Esophagus muscularis mucosa (tissue), 4 donors: ENCODE measurements around the gene CLRN3. TPM values are rescaled to one million over a fixed set of nuclear protein-coding genes. Genes with fewer than 3 reads are reported as not detected.

Experiments
- DNase-seq: peaks from one replicate; pipeline ENCODE4 v3.0.0-alpha.2; 2017; ENCODE audit errors: extremely low spot score
- H3K27ac ChIP-seq, 4 donors: fragments of 200-600 bp; sonication (generic); replicated peaks in 1 of 4; 1 replicate in 3 of 4; 2 replicates in 1 of 4; pipeline ENCODE4 v1.5.1; 2016 to 2019; ENCODE audit warnings: mild to moderate bottlenecking in 1 of 4
- H3K27me3 ChIP-seq, 4 donors: fragments of 200-600 bp; sonication (generic); one replicate each; pipeline versions ENCODE4 v1.5.1 to v1.6.0; 2016 to 2019
- H3K36me3 ChIP-seq, 4 donors: fragments of 200-600 bp; sonication (generic); one replicate each; pipeline ENCODE4 v1.5.1; 2016 to 2019
- H3K4me1 ChIP-seq, 4 donors: fragments of 200-600 bp; sonication (generic); one replicate each; pipeline ENCODE4 v1.5.1; 2016 to 2019
- H3K4me3 ChIP-seq, 4 donors: fragments of 200-600 bp; sonication (generic); 1 replicate in 2 of 4; 2 replicates in 2 of 4; pipeline ENCODE4 v1.5.1; 2016 to 2019; ENCODE audit warnings: mild to moderate bottlenecking in 4 of 4, moderate library complexity in 1 of 4
- H3K9me3 ChIP-seq, 4 donors: fragments of 200-600 bp; sonication (generic); 1 replicate in 3 of 4; 2 replicates in 1 of 4; pipeline ENCODE4 v1.5.1; 2016 to 2019
- EP300 ChIP-seq: sonication (generic); formaldehyde crosslinking; IDR thresholded peaks from one replicate; pipeline ENCODE4 v1.6.1; 2017; ENCODE audit warnings: antibody characterized with exemption
- POLR2A ChIP-seq: fragments of 450-650 bp; IDR thresholded peaks from one replicate; pipeline ENCODE4 v1.6.1; 2017; ENCODE audit warnings: antibody characterized with exemption, moderate library complexity, mild to moderate bottlenecking, low read depth
- POLR2AphosphoS5 ChIP-seq, 2 donors: sonication (generic); formaldehyde crosslinking; IDR thresholded peaks; one replicate each; pipeline ENCODE4 v1.6.1; 2017; ENCODE audit warnings: antibody characterized with exemption in 2 of 2
- WGBS: methylation state at CpG from one replicate; pipeline ENCODE4 v1.1.5; 2018; 5-methylcytosine and 5-hydroxymethylcytosine counted together
- intact Hi-C: fragments of 100-400 bp; cut with DNase I; formaldehyde crosslinking; loops from one replicate; pipeline ENCODE4 v1.15.1; 2023
- total RNA-seq, 4 donors: library from RNA; depleted of rRNA; stranded (reverse); fragments of >200 nt; gene quantifications; one replicate each; pipeline versions ENCODE4 v1.1.0 to v1.2.1, GENCODE V29; 2016
- TF ChIP-seq, protein P1 (sequence below), 3 experiments: fragments of 200-600 bp in 2 of 3; fragments of 450-650 bp in 1 of 3; sonication (generic) in 2 of 3; IDR thresholded peaks; one replicate each; pipeline ENCODE4 v1.5.1; 2017 to 2019; ENCODE audit warnings: antibody characterized with exemption in 3 of 3, mild to moderate bottlenecking in 2 of 3, moderate library complexity in 1 of 3

The CLRN3 gene
- total RNA-seq, 4 donors from 2014 or later: not detected

DNA sequence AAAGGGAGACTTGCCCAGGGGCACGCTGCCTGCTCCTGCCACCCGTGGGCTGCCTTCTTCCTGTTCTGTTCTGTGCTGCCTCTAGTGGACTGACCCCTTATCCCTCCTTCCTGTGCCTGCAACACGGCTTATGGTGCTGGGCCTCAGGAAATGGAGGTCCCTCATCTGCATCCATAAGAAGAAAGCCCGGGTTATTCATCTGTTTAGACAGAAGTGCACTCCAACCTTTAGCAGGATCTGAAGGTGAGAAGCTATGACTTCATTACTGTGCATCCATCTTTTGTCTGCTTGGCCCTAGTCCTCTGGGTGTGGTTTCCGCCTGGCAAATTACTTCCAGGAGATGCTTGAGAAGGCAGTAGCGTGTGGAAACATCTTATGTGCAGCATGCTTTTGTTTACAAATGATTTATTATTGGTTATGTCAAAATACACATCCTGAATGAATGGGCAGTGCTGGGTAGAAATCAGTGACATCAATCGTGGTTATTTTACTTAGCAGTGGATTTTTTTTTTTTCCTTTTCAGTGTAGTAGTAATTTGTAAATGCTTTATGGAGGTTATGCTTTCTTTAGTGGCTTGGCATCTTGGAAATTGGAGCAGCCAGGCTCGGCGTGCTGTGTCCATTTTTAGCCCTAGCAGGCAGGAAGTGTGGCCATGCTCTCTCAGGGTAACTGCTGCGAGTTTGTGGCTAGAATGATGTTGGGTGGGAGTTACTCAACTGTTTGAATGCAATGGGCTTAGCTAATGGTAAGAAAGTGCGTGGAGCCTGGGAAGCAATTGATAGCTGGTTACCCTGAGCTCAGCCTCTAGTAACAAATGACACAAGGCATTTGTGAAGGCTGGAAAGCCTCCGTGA lies 26.9 kb upstream of the CLRN3 start:
- H3K36me3 ChIP-seq: no peaks in the 10 kb centered on the region
- no peaks in the 10 kb centered on the region for H3K27me3 ChIP-seq
- intact Hi-C loops: no loop called here
- H3K4me3 ChIP-seq: no peak overlapping the region
- H3K27ac ChIP-seq: peak overlapping the region in 3 of 4 donors; percentile 23 to 31 (median 31)
- H3K4me1 ChIP-seq: peaks cover 32 to 50% (median 41%) of the 10 kb centered on the region in 4 donors
- no peaks in the 10 kb centered on the region for H3K9me3 ChIP-seq
- DNase-seq: peak; percentile 91
- TF ChIP-seq POLR2A (no peak), EP300 (no peak), POLR2AphosphoS5 (IDR thresholded peaks at IDR 0.05) (no peak)
- TF ChIP-seq, protein P1, sequence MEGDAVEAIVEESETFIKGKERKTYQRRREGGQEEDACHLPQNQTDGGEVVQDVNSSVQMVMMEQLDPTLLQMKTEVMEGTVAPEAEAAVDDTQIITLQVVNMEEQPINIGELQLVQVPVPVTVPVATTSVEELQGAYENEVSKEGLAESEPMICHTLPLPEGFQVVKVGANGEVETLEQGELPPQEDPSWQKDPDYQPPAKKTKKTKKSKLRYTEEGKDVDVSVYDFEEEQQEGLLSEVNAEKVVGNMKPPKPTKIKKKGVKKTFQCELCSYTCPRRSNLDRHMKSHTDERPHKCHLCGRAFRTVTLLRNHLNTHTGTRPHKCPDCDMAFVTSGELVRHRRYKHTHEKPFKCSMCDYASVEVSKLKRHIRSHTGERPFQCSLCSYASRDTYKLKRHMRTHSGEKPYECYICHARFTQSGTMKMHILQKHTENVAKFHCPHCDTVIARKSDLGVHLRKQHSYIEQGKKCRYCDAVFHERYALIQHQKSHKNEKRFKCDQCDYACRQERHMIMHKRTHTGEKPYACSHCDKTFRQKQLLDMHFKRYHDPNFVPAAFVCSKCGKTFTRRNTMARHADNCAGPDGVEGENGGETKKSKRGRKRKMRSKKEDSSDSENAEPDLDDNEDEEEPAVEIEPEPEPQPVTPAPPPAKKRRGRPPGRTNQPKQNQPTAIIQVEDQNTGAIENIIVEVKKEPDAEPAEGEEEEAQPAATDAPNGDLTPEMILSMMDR (IDR thresholded peaks at IDR 0.05): no peak
- WGBS: 50% methylated on average over 12 of the region's 12 CpGs

DNA sequence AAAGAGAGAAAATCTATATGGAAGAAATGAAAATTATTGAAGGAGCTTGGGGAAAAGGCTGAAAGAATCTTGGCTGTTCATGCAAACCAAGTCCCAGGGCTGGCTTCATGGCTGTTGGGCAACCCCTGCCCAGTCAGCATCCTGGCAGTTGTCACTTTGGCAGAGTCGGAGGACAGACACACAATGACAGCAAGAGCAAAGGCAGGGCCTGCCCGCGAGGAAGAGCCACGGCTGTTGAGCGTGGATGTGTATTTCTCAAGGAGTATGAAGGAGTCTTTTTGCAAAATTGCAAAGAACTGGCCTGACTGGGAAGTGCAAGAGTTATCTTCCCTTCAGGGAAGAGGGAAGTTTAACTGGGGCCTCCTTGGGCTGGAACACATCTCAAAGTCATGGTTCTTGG lies 25.8 kb upstream of the CLRN3 start:
- no peak overlapping the region for H3K27ac ChIP-seq
- no peaks in the 10 kb centered on the region for H3K36me3 ChIP-seq
- intact Hi-C loops: no loop called here
- WGBS: 80% methylated on average over 5 of the region's 5 CpGs
- DNase-seq: peak; percentile 91
- no peak for TF ChIP-seq POLR2AphosphoS5 (IDR thresholded peaks at IDR 0.05)
- no peak for TF ChIP-seq POLR2A
- TF ChIP-seq EP300: no peak
- TF ChIP-seq, protein P1 (IDR thresholded peaks at IDR 0.05): no peak
- H3K9me3 ChIP-seq: no peaks in the 10 kb centered on the region
- no peak overlapping the region for H3K4me3 ChIP-seq
- no peaks in the 10 kb centered on the region for H3K27me3 ChIP-seq
- H3K4me1 ChIP-seq: peaks cover 32 to 48% (median 40%) of the 10 kb centered on the region in 4 donors

DNA sequence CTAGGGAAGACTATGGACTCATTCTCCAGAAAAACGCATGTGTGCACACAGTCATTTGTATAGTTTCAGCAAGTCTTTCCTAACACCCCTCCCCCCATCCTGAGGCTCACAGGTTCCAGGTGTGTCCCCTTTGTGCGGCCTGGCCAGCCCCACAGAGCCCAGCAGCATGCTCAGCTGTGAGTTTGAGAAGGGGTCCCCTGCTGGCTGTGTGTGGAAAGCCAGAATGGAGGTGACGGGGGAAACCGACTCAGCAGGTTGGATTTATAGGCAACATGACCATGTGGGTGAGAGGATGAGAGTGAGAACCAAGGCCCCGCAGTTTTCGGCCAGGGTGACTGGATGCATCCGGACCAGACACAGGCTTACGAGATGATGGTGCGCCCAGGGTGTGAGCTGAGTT lies 24.1 kb upstream of the CLRN3 start:
- 93% methylated on average over 9 of the region's 9 CpGs for WGBS
- TF ChIP-seq POLR2A (no peak), EP300 (no peak), POLR2AphosphoS5 (IDR thresholded peaks at IDR 0.05) (no peak)
- TF ChIP-seq, protein P1 (IDR thresholded peaks at IDR 0.05): no peak
- H3K4me1 ChIP-seq: peaks cover 21 to 35% (median 28%) of the 10 kb centered on the region in 4 donors

DNA sequence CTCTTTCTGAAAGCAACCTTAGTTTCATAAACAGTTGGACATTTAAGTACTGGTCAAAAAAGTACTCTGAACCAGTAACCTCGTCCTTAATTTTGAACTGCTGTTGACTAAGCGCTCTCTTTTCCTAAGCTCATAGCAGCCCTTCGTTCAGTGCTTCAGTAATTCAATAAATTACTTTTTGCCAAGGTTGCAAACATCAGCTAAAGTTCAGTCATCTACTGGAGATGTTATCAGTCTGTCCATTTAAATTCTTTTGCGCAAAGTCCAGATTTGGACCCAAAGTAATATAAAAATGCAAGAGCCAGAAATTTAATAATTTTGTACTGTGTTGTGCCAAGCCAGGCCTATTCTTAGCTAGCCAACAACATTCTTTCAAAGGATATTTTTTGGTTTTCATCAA lies 22.6 kb upstream of the CLRN3 start:
- H3K4me1 ChIP-seq: peaks cover 12 to 20% (median 15%) of the 10 kb centered on the region in 4 donors
- WGBS: 83% methylated on average over 4 of the region's 4 CpGs
- H3K9me3 ChIP-seq: no peaks in the 10 kb centered on the region
- no peaks in the 10 kb centered on the region for H3K36me3 ChIP-seq
- intact Hi-C loops: no loop called here
- TF ChIP-seq EP300 (no peak), POLR2A (no peak), POLR2AphosphoS5 (IDR thresholded peaks at IDR 0.05) (no peak)
- TF ChIP-seq, protein P1 (IDR thresholded peaks at IDR 0.05): no peak
- H3K27ac ChIP-seq: no peak overlapping the region
- no peak overlapping the region for H3K4me3 ChIP-seq
- no peak for DNase-seq
- H3K27me3 ChIP-seq: no peaks in the 10 kb centered on the region

More for the DNA sequence above, 24.1 kb upstream of the CLRN3 start:
- Histone ChIP-seq H3K4me3 (no peak overlapping the region), H3K9me3 (no peaks in the 10 kb centered on the region), H3K27ac (no peak overlapping the region), H3K27me3 (no peaks in the 10 kb centered on the region), H3K36me3 (no peaks in the 10 kb centered on the region)
- peak; percentile 72 for DNase-seq
- intact Hi-C loops: no loop called here
